SU-DHL-6 (cell line): ENCODE data around the gene CCNJL.

ENCODE experiments used
- EZH2phosphoT487 ChIP-seq: fragments of 200-600 bp; sonication (generic), shearing (Covaris generic); conservative IDR thresholded peaks from 2 replicates; pipeline ENCODE4 v1.6.1; 2018; ENCODE audit warnings: mild to moderate bottlenecking, antibody characterized with exemption, low read length, moderate library complexity, mixed read lengths
- TF ChIP-seq, protein P1 (sequence below): fragments of 200-600 bp; sonication (generic); IDR thresholded peaks from one replicate; pipeline ENCODE4 v1.5.1; 2017; ENCODE audit warnings: antibody characterized with exemption, mild to moderate bottlenecking, low read length, moderate library complexity; ENCODE audit not compliant: insufficient read depth, poor library complexity, severe bottlenecking

GRCh38 chr5:160274483-160274931, 37.9 kb downstream of the CCNJL start:
- TF ChIP-seq, protein P1, sequence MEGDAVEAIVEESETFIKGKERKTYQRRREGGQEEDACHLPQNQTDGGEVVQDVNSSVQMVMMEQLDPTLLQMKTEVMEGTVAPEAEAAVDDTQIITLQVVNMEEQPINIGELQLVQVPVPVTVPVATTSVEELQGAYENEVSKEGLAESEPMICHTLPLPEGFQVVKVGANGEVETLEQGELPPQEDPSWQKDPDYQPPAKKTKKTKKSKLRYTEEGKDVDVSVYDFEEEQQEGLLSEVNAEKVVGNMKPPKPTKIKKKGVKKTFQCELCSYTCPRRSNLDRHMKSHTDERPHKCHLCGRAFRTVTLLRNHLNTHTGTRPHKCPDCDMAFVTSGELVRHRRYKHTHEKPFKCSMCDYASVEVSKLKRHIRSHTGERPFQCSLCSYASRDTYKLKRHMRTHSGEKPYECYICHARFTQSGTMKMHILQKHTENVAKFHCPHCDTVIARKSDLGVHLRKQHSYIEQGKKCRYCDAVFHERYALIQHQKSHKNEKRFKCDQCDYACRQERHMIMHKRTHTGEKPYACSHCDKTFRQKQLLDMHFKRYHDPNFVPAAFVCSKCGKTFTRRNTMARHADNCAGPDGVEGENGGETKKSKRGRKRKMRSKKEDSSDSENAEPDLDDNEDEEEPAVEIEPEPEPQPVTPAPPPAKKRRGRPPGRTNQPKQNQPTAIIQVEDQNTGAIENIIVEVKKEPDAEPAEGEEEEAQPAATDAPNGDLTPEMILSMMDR = no peak
- no peak for TF ChIP-seq EZH2phosphoT487
